GM19467 (cell line): Measurements from ENCODE around the gene ULK4.

ENCODE experiments used
- ATAC-seq: cut with Tn5 transposase; IDR thresholded peaks from one replicate; pipeline ENCODE4 v1.9.1; 2021; ENCODE audit warnings: mild to moderate bottlenecking, moderate library complexity; ENCODE audit not compliant: unreplicated experiment

ULK4 gene

GRCh38 chr3:41327718-41328117 lies 634.2 kb downstream of the ULK4 start:
- no peak for ATAC-seq

- ATAC-seq = no peak
Observed at GRCh38 chr3:41324156-41324475, 637.8 kb downstream of the ULK4 start.

DNA sequence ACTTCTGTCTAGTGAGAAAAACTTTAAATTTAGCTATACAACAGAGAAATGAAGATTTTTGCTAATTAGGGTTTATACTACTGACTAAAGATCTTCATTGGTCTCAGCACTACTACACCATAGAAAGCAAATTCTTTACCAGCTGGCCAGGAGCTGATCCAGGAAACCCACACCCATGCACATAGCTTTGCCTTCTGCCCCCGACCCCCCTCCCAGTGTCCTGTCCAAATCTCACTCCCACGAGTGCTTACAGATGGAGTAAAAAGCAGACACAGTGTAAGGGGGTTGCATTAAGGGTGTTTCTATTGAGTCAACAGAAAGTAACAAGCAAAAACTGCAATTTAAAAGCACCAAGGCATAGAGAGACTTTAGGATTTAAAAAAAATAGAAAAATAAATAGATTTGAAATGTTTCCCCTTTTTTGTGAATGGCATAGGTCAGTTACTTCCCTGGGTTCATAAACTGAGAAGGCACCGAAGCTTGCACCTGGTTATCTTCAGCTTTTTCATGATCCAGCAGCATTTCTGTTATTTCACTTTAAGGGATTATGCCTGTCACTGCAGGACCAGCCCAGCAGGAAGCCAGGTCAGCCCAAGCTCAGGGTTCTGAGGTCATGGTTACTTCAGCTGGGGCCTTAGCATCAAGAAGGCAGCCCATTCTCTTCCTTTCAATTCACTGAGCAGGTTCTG lies 638.3 kb downstream of the ULK4 start:
- no peak for ATAC-seq

DNA sequence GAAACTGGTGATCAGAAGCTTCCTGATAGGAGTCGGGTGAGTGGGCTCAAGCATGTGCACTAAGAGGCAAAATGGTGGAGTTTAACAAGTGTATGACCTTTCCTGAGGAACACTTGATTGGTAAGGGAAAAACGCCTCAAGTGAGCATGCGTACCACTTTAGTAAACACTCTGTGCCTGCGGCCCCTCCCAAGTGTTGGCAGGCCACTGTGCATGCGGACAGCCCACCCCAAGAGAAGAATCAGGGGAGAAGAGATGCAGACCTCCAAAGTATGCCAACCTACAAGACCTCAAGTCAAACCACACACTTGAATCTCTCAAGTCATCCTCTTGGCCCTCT lies 640.3 kb downstream of the ULK4 start:
- ATAC-seq = no peak

DNA sequence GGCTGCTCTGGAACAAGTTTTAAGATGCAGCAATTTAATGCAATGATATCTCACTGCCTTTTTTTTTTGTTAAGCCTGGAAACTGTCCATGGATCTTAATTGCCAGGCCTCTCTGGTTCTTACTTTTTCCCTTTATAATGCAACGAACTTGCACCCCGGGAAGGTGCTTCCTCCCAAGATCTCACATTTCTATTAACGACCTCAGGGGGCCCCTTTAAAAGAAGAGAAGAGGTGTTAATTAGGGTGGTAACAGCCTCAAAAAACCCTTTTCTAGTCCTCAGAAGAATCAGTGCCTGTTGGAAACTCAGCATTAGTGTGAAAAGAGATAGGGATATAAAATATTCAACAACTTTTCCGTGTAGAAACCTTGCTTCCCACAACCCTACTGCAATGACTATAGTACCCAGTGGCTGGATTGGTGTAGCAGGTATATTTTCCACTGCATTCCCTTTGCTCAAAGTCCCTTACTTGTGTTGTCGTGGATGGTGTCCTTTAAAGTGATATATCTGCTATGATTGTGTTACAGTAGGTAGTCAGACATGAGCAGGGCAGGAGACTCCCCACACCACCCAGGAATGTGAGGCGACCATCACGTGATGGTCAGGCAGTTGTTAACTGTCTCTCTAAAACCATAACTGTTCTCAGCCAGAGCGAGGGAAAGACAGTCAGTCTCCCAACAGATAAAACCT lies 640.8 kb downstream of the ULK4 start:
- no peak for ATAC-seq

DNA sequence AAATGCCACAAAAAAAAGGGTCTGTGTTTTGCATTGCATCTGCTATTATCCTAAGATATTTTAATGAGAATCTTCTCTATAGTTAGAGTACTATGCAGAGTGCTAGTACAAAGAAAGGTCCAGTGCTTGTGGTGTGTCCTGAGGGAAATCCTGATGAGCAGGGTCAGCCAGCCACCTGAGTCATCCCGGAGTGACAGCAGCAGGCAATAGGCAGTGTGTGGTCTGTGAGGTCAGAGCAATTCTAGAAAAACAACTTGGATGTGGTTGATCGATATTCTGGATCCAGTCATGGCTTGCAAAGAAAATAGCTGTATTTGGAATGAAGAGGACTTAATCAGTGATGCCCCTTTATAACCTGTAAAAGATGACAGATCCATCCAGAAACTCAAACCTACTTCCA lies 643.4 kb downstream of the ULK4 start:
- no peak for ATAC-seq

- ATAC-seq = no peak
Observed at GRCh38 chr3:41317718-41318117, 644.2 kb downstream of the ULK4 start.

GRCh38 chr3:41317298-41317697 lies 644.6 kb downstream of the ULK4 start:
- ATAC-seq = no peak

GRCh38 chr3:41315126-41315525 lies 646.8 kb downstream of the ULK4 start:
- ATAC-seq = no peak

DNA sequence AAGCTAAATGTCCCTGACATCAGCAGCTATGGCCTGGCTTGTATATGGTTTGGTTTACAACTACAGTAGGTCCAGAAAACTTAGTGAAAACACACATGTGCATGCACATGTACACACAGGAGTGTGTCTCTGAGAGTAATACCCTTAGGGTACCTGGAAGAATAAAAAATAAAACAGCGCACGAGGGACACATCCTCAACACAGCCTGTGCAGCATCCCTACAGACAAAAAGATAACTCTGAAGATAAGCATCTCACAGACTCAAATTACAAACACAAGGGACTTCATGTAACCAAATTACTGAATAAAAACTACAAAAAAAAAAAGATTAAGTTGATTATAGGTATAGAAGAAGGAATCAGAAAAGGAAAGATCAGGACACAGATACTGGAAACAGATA lies 653.8 kb downstream of the ULK4 start:
- no peak for ATAC-seq

DNA sequence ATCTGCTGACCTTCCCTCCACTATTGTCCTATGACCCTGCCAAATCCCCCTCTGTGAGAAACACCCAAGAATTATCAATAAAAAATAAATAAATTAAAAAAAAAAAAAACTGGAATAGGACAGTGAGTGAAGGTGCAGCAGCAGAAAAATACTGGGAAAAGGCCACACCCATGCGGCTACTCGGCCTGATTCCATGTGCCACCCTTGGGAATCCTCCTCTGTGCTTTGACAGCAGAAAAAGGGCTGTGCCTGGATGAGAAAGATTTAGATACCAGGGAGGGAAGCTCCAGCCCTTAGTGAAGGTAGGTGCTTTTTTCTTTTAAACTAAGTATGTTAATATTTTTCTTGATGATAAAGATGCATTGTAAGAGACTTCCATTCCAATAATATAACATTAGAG lies 654.8 kb downstream of the ULK4 start:
- no peak for ATAC-seq

DNA sequence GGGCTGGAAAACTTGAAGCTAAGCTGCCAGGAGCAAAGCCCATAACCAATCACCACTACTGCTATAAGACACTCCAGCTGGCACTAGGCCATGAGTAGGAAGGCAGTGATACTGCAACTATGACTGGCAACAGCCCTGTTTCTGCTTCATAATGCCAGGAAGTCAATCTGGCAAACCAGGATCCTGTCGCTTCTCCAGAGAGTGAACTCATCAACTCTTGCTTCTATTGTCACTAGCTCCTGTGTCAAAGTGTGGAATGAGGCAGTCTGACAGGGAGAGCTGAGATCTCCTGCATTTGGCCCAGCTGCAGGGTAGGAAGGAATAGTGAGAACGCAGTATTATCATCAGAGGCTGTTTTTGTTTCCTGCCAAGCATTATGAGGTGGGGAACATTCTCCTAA lies 657.3 kb downstream of the ULK4 start:
- ATAC-seq = no peak

GRCh38 chr3:41302295-41302694 lies 659.6 kb downstream of the ULK4 start:
- ATAC-seq = no peak

DNA sequence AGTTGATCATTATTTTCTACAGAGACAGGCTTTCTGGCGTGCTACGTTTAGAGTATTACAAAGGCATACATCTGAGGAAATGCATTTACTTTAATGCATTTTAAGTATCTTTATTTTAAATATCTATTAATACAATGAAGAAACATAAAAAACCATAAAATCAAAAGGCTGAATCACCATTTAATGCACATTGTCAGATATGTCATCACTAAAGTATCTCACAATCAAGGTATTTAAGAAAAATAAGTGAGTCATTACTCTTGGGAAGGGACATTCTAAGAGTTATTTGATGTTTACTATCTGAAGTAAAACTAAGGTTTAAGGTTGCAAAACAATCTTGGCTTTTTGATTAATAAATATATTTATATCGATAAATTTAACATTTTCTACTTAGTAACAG lies 660.4 kb downstream of the ULK4 start:
- no peak for ATAC-seq

GRCh38 chr3:41299036-41299435 lies 662.9 kb downstream of the ULK4 start:
- ATAC-seq = no peak

GRCh38 chr3:41297750-41298149 lies 664.2 kb downstream of the ULK4 start:
- no peak for ATAC-seq

- ATAC-seq = no peak
Observed at GRCh38 chr3:41296556-41296955, 665.3 kb downstream of the ULK4 start.

DNA sequence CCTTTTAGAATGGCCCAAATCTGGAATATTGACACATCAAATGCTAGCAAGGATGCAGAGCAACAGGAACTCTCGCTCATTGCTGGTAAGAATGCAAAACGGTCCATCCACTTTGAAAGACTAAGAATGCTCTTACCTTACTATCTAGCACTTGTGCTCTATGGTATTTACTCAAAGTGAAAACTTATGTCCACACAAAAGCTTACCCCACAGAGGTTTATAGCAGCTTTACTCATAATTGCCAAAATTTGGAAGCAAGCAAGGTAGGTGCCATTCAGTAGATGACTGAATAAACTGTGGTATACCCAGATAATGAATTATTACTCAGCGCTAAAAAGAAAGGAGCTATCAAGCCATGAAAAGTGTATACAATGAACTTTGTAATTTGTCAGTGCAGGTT lies 666.2 kb downstream of the ULK4 start:
- no peak for ATAC-seq

- no peak for ATAC-seq
Observed at GRCh38 chr3:41293169-41293681, 668.7 kb downstream of the ULK4 start.

GRCh38 chr3:41290736-41291135 lies 671.2 kb downstream of the ULK4 start:
- no peak for ATAC-seq

DNA sequence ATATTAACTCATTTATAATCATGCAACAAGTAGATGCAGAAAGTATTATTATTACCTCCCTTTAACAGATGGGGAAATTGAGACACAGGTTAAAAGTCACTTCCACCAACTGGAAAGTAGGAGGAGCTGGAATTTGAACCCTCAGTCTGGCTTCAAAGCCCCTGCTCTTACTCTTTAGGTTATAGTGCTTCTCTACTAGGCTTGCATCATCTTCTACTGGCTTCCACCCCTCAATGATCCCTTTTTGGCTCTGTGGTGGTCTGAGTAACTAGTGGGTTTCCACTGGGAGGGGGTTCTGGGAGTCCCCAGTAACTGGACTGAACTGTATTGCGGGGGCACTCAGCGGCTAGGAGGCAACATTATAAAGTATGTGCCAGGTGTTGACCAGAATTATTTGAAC lies 671.6 kb downstream of the ULK4 start:
- no peak for ATAC-seq

- ATAC-seq = no peak
Observed at GRCh38 chr3:41288785-41289184, 673.1 kb downstream of the ULK4 start.

- no peak for ATAC-seq
Observed at GRCh38 chr3:41286305-41286704, 675.6 kb downstream of the ULK4 start.
